Activated CD8-positive, alpha-beta T cell treated with anti-CD3 and anti-CD28 coated beads for 36 hours (primary cell): ENCODE results near the gene SERPINH1. TPM values are rescaled to one million over a fixed set of nuclear protein-coding genes. Genes with fewer than 3 reads are reported as not detected.

Experiments
- ATAC-seq: fragments of 200-7000 bp; cut with Tn5 transposase; one replicate; pipeline ENCODE4 v1.10.0; 2021; ENCODE audit warnings: mild to moderate bottlenecking, moderate library complexity
- CTCF ChIA-PET: fragments of 350-600 bp; sonication (Branson Sonifier 250); formaldehyde crosslinking; loops from one replicate; lab custom pipeline; 2021; ENCODE audit warnings: antibody characterized with exemption; lab: Charles Lee
- POLR2A ChIA-PET: fragments of 350-600 bp; sonication (Branson Sonifier 250); formaldehyde crosslinking; loops from one replicate; lab custom pipeline; 2021; ENCODE audit warnings: antibody characterized with exemption; lab: Charles Lee
- DNase-seq: peaks from one replicate; pipeline ENCODE4 v3.0.0-alpha.2; 2020
- H3K27ac Mint-ChIP-seq: one replicate; pipeline ENCODE4 v1.8.0; 2021; ENCODE audit warnings: mild to moderate bottlenecking, mixed read lengths
- H3K27me3 Mint-ChIP-seq: one replicate; pipeline ENCODE4 v1.8.0; 2021; ENCODE audit warnings: mixed read lengths
- H3K36me3 Mint-ChIP-seq: one replicate; pipeline ENCODE4 v1.8.0; 2021; ENCODE audit warnings: low read depth, mixed read lengths
- H3K4me1 Mint-ChIP-seq: one replicate; pipeline ENCODE4 v1.8.0; 2021; ENCODE audit warnings: low read depth, mixed read lengths
- H3K4me3 Mint-ChIP-seq: one replicate; pipeline ENCODE4 v1.8.0; 2021; ENCODE audit warnings: mild to moderate bottlenecking, moderate library complexity, mixed read lengths
- H3K9me3 Mint-ChIP-seq: one replicate; pipeline ENCODE4 v1.8.0; 2021; ENCODE audit warnings: mixed read lengths
- CTCF ChIP-seq: fragments of 200-600 bp; IDR thresholded peaks from one replicate; pipeline ENCODE4 v1.8.0; 2022; ENCODE audit warnings: antibody characterized with exemption, mild to moderate bottlenecking
- intact Hi-C: fragments of 100-400 bp; cut with micrococcal nuclease; formaldehyde crosslinking; loops from one replicate; pipeline ENCODE4 v1.10.0; 2022
- total RNA-seq, 2 experiments: library from RNA; stranded (reverse); gene quantifications; one replicate each; pipeline ENCODE4 v1.2.3, GENCODE V29; 2021

Gene SERPINH1
- total RNA-seq, 2 experiments from 2014 or later: 15.7 to 17.7 TPM

- no peak for DNase-seq
- ChIA-PET CTCF (interaction anchor here (0.9 to 1.5 kb wide), 5 partner anchors 11 to 558 kb away, joined by 3 to 4 read pairs (median 3); no protein-coding TSS in a partner anchor), POLR2A (no interaction called here)
- Mint-ChIP-seq H3K27ac (no peak overlapping the region), H3K27me3 (no peaks in the 10 kb centered on the region), H3K4me3 (no peak overlapping the region), H3K9me3 (no peaks in the 10 kb centered on the region), H3K4me1 (peaks cover 6% of the 10 kb centered on the region), H3K36me3 (no peaks in the 10 kb centered on the region)
- no peak for ATAC-seq
- intact Hi-C loops: no loop called here
- no peak for TF ChIP-seq CTCF
Observed at GRCh38 chr11:75593286-75593915, 31.3 kb downstream of the SERPINH1 start.

- Mint-ChIP-seq H3K4me1 (peaks cover 6% of the 10 kb centered on the region), H3K4me3 (no peak overlapping the region), H3K27me3 (no peaks in the 10 kb centered on the region), H3K27ac (no peak overlapping the region), H3K36me3 (no peaks in the 10 kb centered on the region), H3K9me3 (no peaks in the 10 kb centered on the region)
- intact Hi-C loops: no loop called here
- ATAC-seq (no peak), DNase-seq (no peak)
- ChIA-PET CTCF (interaction anchor here (1.0 kb wide), 1 partner anchor 10 kb away, joined by 3 read pairs; no protein-coding TSS in a partner anchor), POLR2A (interaction anchor here (0.8 kb wide), 1 partner anchor 9 kb away, joined by 4 read pairs; no protein-coding TSS in a partner anchor)
- no peak for TF ChIP-seq CTCF
Observed at GRCh38 chr11:75594211-75594610, 32.2 kb downstream of the SERPINH1 start.

GRCh38 chr11:75595429-75595828, 33.4 kb downstream of the SERPINH1 start:
- intact Hi-C loops: no loop called here
- Mint-ChIP-seq H3K4me3 (no peak overlapping the region), H3K4me1 (peaks cover 6% of the 10 kb centered on the region), H3K27me3 (no peaks in the 10 kb centered on the region), H3K27ac (no peak overlapping the region), H3K9me3 (no peaks in the 10 kb centered on the region), H3K36me3 (no peaks in the 10 kb centered on the region)
- DNase-seq (no peak), ATAC-seq (no peak)
- TF ChIP-seq CTCF: no peak
- POLR2A ChIA-PET: no interaction called here
- CTCF ChIA-PET: interaction anchor here (1.1 kb wide), 1 partner anchor 61 kb away, joined by 3 read pairs; no protein-coding TSS in a partner anchor

- no peaks in the 10 kb centered on the region for H3K36me3 Mint-ChIP-seq
Observed at GRCh38 chr11:75596914-75597313, 34.9 kb downstream of the SERPINH1 start.

More at GRCh38 chr11:75596914-75597313, 34.9 kb downstream of the SERPINH1 start:
- Mint-ChIP-seq H3K27ac (no peak overlapping the region), H3K27me3 (no peaks in the 10 kb centered on the region), H3K9me3 (no peaks in the 10 kb centered on the region), H3K4me3 (no peak overlapping the region), H3K4me1 (peaks cover 6% of the 10 kb centered on the region)
- DNase-seq (no peak), ATAC-seq (no peak)
- intact Hi-C loops: no loop called here
- POLR2A ChIA-PET: no interaction called here
- CTCF ChIA-PET: no interaction called here
- no peak for TF ChIP-seq CTCF
